ENCODE results near the gene SLC43A1.

SLC43A1 gene

DNA sequence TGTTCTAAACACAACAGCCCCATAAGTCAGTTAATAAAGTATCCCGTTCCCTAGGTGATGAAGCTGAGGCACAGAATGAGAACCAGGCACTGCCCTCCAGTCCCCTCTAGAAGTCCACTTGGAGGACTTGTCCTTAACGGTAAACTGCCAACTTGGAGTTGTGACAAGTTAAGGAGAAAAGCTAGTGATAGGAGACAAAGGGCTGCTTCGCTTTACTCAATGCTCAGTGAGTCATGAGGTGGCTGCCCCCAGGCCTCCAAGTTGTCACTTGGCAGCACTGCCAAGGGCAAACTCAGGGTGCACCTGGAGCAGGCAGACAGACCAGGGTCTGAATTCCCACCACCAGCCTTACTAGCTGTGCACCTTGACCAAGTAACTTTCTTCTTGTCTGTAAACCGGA, 13.5 kb downstream of the SLC43A1 start:
- ChIA-PET POLR2A (ENCODE audit: low non-redundant PET) (no interaction called here), CTCF (interaction anchor here (0.6 to 1.2 kb wide), 4 partner anchors 8 to 66 kb away, joined by 3 to 7 read pairs (median 4); partner anchors contain the start of gene UBE2L6)
- peak overlapping the region; percentile 25; the same call in 1 of the 2 replicates for H3K27ac ChIP-seq
- no peak for DNase-seq (ENCODE audit: low spot score)
- TF ChIP-seq, protein P1, sequence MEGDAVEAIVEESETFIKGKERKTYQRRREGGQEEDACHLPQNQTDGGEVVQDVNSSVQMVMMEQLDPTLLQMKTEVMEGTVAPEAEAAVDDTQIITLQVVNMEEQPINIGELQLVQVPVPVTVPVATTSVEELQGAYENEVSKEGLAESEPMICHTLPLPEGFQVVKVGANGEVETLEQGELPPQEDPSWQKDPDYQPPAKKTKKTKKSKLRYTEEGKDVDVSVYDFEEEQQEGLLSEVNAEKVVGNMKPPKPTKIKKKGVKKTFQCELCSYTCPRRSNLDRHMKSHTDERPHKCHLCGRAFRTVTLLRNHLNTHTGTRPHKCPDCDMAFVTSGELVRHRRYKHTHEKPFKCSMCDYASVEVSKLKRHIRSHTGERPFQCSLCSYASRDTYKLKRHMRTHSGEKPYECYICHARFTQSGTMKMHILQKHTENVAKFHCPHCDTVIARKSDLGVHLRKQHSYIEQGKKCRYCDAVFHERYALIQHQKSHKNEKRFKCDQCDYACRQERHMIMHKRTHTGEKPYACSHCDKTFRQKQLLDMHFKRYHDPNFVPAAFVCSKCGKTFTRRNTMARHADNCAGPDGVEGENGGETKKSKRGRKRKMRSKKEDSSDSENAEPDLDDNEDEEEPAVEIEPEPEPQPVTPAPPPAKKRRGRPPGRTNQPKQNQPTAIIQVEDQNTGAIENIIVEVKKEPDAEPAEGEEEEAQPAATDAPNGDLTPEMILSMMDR (conservative IDR thresholded peaks at IDR 0.05; ENCODE audit: low read depth), result no peak

DNA sequence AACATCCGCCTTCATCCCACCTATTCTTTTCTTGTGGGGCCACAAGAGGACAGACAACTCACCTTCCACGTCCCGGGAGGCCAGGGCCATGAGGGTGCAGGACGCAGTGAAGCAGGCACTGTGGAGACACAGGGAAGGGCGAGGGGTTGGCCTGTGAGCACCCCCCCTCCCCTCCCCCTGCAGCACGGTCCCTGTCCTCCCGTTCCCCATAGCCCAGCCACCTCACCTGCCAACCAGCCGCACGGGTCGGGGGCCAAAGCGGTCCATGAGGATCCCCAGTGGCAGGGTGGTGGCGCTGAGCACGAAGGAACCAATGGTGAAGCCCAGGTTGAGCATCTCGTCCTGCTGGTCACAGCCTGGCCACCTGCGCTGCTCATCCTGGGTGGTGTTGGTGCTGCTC, 14.6 kb downstream of the SLC43A1 start:
- H3K27ac ChIP-seq, result peak overlapping the region; percentile 70; the same call in 1 of the 2 replicates
- TF ChIP-seq, protein P1 (conservative IDR thresholded peaks at IDR 0.05; ENCODE audit: low read depth), result no peak
- DNase-seq (ENCODE audit: low spot score), result no peak
- ChIA-PET CTCF (interaction anchor here (0.8 to 1.2 kb wide), 2 partner anchors 9 to 17 kb away, joined by 3 to 5 read pairs; no protein-coding TSS in a partner anchor), POLR2A (ENCODE audit: low non-redundant PET) (no interaction called here)

DNA sequence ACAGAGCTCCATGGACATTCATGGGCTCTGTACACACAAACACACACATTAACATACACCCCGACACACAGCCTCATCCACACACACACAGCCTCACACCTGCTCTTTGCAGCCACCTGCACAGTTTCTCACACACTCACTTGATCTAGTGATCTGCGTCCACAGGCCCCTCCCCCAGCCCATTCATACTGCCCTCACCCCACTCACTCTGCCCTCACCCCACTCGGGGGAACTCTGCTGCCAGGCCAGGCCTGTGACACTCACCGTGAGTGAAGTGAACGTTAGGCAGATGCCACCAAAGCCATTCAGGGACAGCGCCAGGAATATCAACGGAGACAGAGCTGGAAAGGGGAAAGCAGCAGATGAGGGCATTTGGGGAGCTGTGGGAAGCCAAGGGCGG, 15.0 kb downstream of the SLC43A1 start:
- ChIA-PET CTCF (interaction anchor here (0.8 to 1.2 kb wide), 2 partner anchors 9 to 17 kb away, joined by 3 to 5 read pairs; no protein-coding TSS in a partner anchor), POLR2A (ENCODE audit: low non-redundant PET) (no interaction called here)
- TF ChIP-seq, protein P1 (conservative IDR thresholded peaks at IDR 0.05; ENCODE audit: low read depth), result no peak
- peak overlapping the region; percentile 70 for H3K27ac ChIP-seq
- DNase-seq (ENCODE audit: low spot score), result no peak

DNA sequence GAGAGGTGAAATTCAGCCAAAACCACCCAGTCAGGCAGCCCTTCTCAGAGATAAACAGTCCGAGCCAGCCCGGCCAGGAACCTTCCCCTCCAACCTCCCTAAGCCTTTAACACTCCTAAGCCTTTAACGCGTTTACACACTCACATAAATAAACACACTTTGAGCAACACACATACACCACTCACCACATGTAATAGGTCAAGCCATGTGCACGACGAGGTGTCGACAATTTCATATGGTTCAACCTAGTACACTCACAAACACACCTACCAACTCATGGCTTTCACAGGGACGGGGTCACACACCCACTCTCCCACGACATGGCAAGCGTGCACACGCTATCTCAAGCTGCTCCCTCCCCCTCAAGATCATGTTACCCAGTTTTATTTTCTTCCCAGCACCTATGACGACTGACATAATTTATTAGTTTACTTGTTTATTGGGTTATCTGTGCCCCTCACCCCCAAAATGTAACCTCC, 15.5 kb downstream of the SLC43A1 start:
- ChIA-PET POLR2A (ENCODE audit: low non-redundant PET) (no interaction called here), CTCF (interaction anchor here (1.2 kb wide), 1 partner anchor 16 kb away, joined by 3 read pairs; no protein-coding TSS in a partner anchor)
- peak overlapping the region; percentile 70 for H3K27ac ChIP-seq
- TF ChIP-seq, protein P1 (conservative IDR thresholded peaks at IDR 0.05; ENCODE audit: low read depth), result no peak
- no peak for DNase-seq (ENCODE audit: low spot score)

DNA sequence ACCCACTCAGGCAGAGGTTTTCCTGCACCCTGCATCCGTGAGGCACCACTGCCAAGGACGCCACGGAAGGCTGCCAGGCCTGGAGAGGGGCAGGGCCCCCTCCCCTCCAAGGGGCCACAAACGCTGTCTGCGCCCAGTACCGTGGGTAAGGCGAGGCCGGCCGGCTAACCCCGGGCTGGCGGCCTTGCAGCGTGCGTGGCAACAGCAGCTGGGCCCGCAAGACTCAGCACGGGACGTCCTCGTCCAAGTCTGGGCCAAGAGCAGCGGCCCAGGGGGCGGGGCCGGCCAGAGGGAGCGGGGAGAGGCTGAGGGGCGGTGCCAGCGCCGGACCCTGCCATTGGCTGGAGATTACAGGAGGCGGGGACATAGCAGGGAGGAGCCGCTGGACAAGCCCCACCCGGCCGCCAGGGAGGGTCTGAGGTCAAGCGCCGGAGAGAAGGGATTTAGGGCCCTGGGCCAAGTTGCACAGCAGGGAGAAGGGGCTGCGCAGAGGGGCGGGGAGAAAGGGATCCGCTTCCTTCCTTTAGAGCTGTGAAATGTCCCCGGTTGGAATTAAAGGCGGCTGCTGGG, 16.0 kb downstream of the SLC43A1 start:
- POLR2A ChIA-PET (ENCODE audit: low non-redundant PET), result interaction anchor here (0.7 kb wide), 1 partner anchor 19 kb away, joined by 3 read pairs; no protein-coding TSS in a partner anchor
- peak overlapping the region; percentile 70 for H3K27ac ChIP-seq
- DNase-seq (ENCODE audit: low spot score), result peak; percentile 99

DNA sequence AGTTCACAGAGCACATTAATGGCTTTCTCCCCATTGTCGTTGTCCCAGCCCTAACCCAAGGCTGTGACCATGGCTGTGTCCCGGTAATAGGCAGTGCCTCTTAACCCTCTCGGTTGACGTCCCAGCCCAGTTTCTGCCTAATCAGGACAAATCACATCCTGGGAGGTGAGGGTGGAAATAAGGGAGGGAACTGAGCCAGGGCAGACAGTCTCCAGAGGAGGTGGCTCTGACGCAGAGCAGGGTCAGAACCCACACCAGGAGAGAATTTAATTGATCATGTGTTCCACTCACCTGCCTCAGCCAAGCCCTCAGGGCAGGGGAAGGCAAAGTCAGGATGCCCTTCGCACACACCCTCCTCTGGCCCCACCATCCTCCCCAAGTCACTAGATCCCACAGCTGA, 17.0 kb downstream of the SLC43A1 start:
- 0 out of 2 replicates have a peak overlapping the region, but pooled peaks have one; percentile 70 for H3K27ac ChIP-seq
- POLR2A ChIA-PET (ENCODE audit: low non-redundant PET), result interaction anchor here (0.7 kb wide), 1 partner anchor 20 kb away, joined by 3 read pairs; no protein-coding TSS in a partner anchor
- TF ChIP-seq, protein P1 (conservative IDR thresholded peaks at IDR 0.05; ENCODE audit: low read depth), result no peak
- no peak for DNase-seq (ENCODE audit: low spot score)
- CTCF ChIA-PET, result interaction anchor here (1.5 kb wide), 1 partner anchor 146 kb away, joined by 3 read pairs; no protein-coding TSS in a partner anchor

More for the DNA sequence above, 16.0 kb downstream of the SLC43A1 start:
- CTCF ChIA-PET, result interaction anchor here (1.2 kb wide), 1 partner anchor 16 kb away, joined by 3 read pairs; no protein-coding TSS in a partner anchor
- TF ChIP-seq, protein P1 (conservative IDR thresholded peaks at IDR 0.05; ENCODE audit: low read depth), result no peak

Measured in RWPE1 (cell line).